Esophagus muscularis mucosa (tissue), 3 donors: ENCODE measurements around the gene ARHGAP21.

Experiments used
- POLR2A ChIP-seq: fragments of 450-650 bp; IDR thresholded peaks from one replicate; pipeline ENCODE4 v1.6.1; 2017; ENCODE audit warnings: antibody characterized with exemption, moderate library complexity, mild to moderate bottlenecking, low read depth
- TF ChIP-seq, protein P1 (sequence below), 3 experiments: fragments of 200-600 bp in 2 of 3; fragments of 450-650 bp in 1 of 3; sonication (generic) in 2 of 3; IDR thresholded peaks; one replicate each; pipeline ENCODE4 v1.5.1; 2017 to 2019; ENCODE audit warnings: antibody characterized with exemption in 3 of 3, mild to moderate bottlenecking in 2 of 3, moderate library complexity in 1 of 3

DNA sequence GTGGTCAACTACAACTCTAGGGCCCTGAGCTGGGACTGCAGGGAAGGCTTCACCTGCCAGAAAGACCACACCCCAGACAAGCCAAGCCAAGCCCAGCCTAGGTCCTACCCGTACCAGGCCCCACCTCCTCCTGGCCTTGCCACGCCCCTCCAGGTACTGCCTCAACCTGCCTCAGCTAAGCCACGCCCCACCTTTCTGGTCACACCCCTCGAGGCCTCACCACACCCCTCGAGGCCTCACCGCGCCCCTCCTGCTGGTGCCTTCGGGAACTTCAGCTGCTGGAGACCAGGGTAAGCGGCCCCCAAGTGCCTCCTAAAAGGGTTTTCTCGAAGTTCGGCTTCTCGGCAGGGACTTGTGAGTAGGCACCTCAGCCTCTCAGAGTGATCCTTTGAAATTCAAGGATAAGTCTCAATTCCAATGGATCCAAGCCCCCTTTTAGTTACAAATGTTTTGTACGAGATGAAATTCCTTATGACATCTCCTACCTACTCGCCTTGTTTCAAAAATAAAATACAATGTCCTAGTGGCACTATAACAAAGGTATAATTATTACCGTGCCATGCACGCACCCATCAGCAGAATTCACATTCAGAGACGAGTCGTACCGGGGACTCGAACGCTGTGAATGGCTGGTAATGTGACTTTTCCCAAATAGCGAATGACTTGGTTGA is 171.2 kb downstream of the ARHGAP21 start:
- TF ChIP-seq, protein P1, sequence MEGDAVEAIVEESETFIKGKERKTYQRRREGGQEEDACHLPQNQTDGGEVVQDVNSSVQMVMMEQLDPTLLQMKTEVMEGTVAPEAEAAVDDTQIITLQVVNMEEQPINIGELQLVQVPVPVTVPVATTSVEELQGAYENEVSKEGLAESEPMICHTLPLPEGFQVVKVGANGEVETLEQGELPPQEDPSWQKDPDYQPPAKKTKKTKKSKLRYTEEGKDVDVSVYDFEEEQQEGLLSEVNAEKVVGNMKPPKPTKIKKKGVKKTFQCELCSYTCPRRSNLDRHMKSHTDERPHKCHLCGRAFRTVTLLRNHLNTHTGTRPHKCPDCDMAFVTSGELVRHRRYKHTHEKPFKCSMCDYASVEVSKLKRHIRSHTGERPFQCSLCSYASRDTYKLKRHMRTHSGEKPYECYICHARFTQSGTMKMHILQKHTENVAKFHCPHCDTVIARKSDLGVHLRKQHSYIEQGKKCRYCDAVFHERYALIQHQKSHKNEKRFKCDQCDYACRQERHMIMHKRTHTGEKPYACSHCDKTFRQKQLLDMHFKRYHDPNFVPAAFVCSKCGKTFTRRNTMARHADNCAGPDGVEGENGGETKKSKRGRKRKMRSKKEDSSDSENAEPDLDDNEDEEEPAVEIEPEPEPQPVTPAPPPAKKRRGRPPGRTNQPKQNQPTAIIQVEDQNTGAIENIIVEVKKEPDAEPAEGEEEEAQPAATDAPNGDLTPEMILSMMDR (IDR thresholded peaks at IDR 0.05) = peak in 1 of 3 experiments; percentile 19
- no peak for TF ChIP-seq POLR2A
